ENCODE results near the gene MBD4. TPM values are rescaled to one million over a fixed set of nuclear protein-coding genes. Genes with fewer than 3 reads are reported as not detected.
A peak's percentile ranks its signal among the peaks of the same experiment; 100 is the strongest.
"Not testable (repeated sequence)": the region's sequence is repeated elsewhere in the genome, so short reads cannot be mapped to it uniquely, and the experiment has no call there.

Gene MBD4
- total RNA-seq, 1 experiment from 2014 or later = 40.1 TPM

DNA sequence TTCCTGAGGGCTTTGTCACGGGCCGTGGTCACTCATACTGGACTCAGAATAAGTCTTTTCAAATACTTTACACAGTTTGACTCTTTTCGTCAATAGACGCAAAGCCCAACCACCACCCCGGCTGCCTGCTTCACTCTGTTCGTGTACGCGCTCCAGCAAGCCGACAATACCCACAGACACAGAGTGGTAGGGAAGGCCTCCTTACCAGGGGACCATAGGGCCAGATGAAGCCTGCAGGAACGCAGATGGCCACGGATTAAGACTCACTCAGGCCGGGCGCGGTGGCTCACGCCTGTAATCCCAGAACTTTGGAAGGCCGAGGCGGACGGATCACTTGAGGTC is 41.0 kb downstream of the MBD4 start:
- H3K4me2 ChIP-seq (ENCODE audit: insufficient read depth, insufficient read length, low read length) = peak overlapping the region; percentile 72
- H3K4me1 ChIP-seq (ENCODE audit: insufficient read depth, low read length) = peaks cover 5% of the 10 kb centered on the region; the same call in 1 of the 2 replicates
- peaks cover 12% of the 10 kb centered on the region for H3K79me1 ChIP-seq (ENCODE audit: insufficient read depth, low read depth, low read length, poor library complexity, severe bottlenecking)
- no peak overlapping the region for H2BK5ac ChIP-seq (ENCODE audit: insufficient read length, low read length)
- H3K4me3 Mint-ChIP-seq = peak overlapping the region; percentile 97 to 99
- no peak overlapping the region for H3K56ac ChIP-seq (ENCODE audit: insufficient read length, low read depth, low read length)
- no peak overlapping the region for H2BK15ac ChIP-seq (ENCODE audit: low read depth, low read length)
- H3K18ac ChIP-seq (ENCODE audit: insufficient read length, low read depth, low read length) = no peak overlapping the region
- H2BK20ac ChIP-seq (ENCODE audit: low read depth, low read length, poor library complexity, severe bottlenecking) = no peak overlapping the region
- peaks cover 5% of the 10 kb centered on the region for H3K23me2 ChIP-seq (ENCODE audit: insufficient read length, low read depth, low read length, poor library complexity, severe bottlenecking)
- peak overlapping the region; percentile 96 to 99 (median 97); a peak in 6 of 7 replicates for H3K27ac Mint-ChIP-seq
- no peak overlapping the region for H4K91ac ChIP-seq (ENCODE audit: insufficient read length, low read depth, low read length)
- peaks cover 10 to 13% of the 10 kb centered on the region in 2 experiments for H3K4me1 Mint-ChIP-seq
- no peak overlapping the region for H3K23ac ChIP-seq (ENCODE audit: insufficient read length, low read depth, low read length)
- H2AK5ac ChIP-seq (ENCODE audit: insufficient read length, low read length) = no peak overlapping the region
- H3K27me3 ChIP-seq (ENCODE audit: insufficient read depth, low read length) = no peaks in the 10 kb centered on the region
- no peak overlapping the region for H2BK120ac ChIP-seq (ENCODE audit: low read depth, low read length, poor library complexity, severe bottlenecking)
- no peak overlapping the region for H2AFZ ChIP-seq (ENCODE audit: low read length)
- H3K4ac ChIP-seq (ENCODE audit: low read depth, low read length) = no peak overlapping the region
- H3K9ac ChIP-seq (ENCODE audit: extremely low read depth, insufficient read length, low read length) = peak overlapping the region; percentile 97
- no peak overlapping the region for H4K8ac ChIP-seq (replicated peaks; ENCODE audit: insufficient read length, low read depth, low read length)
- peaks cover 22% of the 10 kb centered on the region; the same call in 1 of the 2 replicates for H3K79me2 ChIP-seq (ENCODE audit: insufficient read depth, low read length)
- DNase-seq = no peak
- H4K20me1 ChIP-seq (ENCODE audit: control insufficient read depth, insufficient read depth, insufficient read length) = no peaks in the 10 kb centered on the region
- no peaks in the 10 kb centered on the region for H3K9me3 ChIP-seq (ENCODE audit: control insufficient read depth, low read depth, low read length)
- H2BK12ac ChIP-seq (ENCODE audit: insufficient read length, low read depth, low read length) = no peak overlapping the region
- H3K27ac ChIP-seq (ENCODE audit: insufficient read length, low read depth, low read length) = no peak overlapping the region
- H3K9me3 Mint-ChIP-seq = no peaks in the 10 kb centered on the region
- no CpG with 5 or more reads among the region's 18 CpGs for WGBS (ENCODE audit: extremely low coverage, insufficient read length, low lambda C conversion rate)
- peak overlapping the region; percentile 80 for H3K14ac ChIP-seq (ENCODE audit: insufficient read depth, low read length)
- TF ChIP-seq, protein P1, sequence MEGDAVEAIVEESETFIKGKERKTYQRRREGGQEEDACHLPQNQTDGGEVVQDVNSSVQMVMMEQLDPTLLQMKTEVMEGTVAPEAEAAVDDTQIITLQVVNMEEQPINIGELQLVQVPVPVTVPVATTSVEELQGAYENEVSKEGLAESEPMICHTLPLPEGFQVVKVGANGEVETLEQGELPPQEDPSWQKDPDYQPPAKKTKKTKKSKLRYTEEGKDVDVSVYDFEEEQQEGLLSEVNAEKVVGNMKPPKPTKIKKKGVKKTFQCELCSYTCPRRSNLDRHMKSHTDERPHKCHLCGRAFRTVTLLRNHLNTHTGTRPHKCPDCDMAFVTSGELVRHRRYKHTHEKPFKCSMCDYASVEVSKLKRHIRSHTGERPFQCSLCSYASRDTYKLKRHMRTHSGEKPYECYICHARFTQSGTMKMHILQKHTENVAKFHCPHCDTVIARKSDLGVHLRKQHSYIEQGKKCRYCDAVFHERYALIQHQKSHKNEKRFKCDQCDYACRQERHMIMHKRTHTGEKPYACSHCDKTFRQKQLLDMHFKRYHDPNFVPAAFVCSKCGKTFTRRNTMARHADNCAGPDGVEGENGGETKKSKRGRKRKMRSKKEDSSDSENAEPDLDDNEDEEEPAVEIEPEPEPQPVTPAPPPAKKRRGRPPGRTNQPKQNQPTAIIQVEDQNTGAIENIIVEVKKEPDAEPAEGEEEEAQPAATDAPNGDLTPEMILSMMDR (conservative IDR thresholded peaks at IDR 0.05) = no peak
- no peak overlapping the region for H3T11ph ChIP-seq (ENCODE audit: low read length)
- peaks cover 11 to 25% (median 22%) of the 10 kb centered on the region in 3 experiments; a peak in 6 of 7 replicates for H3K36me3 Mint-ChIP-seq (ENCODE audit: insufficient read depth in 1 of 3, low read depth in 3 of 3)
- H4K5ac ChIP-seq (ENCODE audit: insufficient read length, low read depth, low read length) = no peak overlapping the region
- H3K27me3 Mint-ChIP-seq (ENCODE audit: low read depth) = no peaks in the 10 kb centered on the region; the same call in 1 of the 2 replicates

GRCh38 chr3:129393760-129394564 is 45.8 kb downstream of the MBD4 start:
- WGBS (ENCODE audit: extremely low coverage, insufficient read length, low lambda C conversion rate) = no CpG with 5 or more reads among the region's 17 CpGs
- not testable (repeated sequence) for H2AFZ ChIP-seq (ENCODE audit: low read length); H3K27me3 Mint-ChIP-seq (ENCODE audit: low read depth); H4K20me1 ChIP-seq (ENCODE audit: control insufficient read depth, insufficient read depth, insufficient read length); H3K4me3 Mint-ChIP-seq; H3K4me1 ChIP-seq (ENCODE audit: insufficient read depth, low read length); H3K56ac ChIP-seq (ENCODE audit: insufficient read length, low read depth, low read length); H2BK120ac ChIP-seq (ENCODE audit: low read depth, low read length, poor library complexity, severe bottlenecking); H3K9me3 ChIP-seq (ENCODE audit: control insufficient read depth, low read depth, low read length); H2BK20ac ChIP-seq (ENCODE audit: low read depth, low read length, poor library complexity, severe bottlenecking); H3K4me2 ChIP-seq (ENCODE audit: insufficient read depth, insufficient read length, low read length); H3K27ac ChIP-seq (ENCODE audit: insufficient read length, low read depth, low read length); H3T11ph ChIP-seq (ENCODE audit: low read length); H3K4ac ChIP-seq (ENCODE audit: low read depth, low read length); H3K9me3 Mint-ChIP-seq; H3K23me2 ChIP-seq (ENCODE audit: insufficient read length, low read depth, low read length, poor library complexity, severe bottlenecking); H2BK5ac ChIP-seq (ENCODE audit: insufficient read length, low read length); H4K5ac ChIP-seq (ENCODE audit: insufficient read length, low read depth, low read length); H3K27ac Mint-ChIP-seq; H4K91ac ChIP-seq (ENCODE audit: insufficient read length, low read depth, low read length); H2BK15ac ChIP-seq (ENCODE audit: low read depth, low read length); H2AK5ac ChIP-seq (ENCODE audit: insufficient read length, low read length); H2BK12ac ChIP-seq (ENCODE audit: insufficient read length, low read depth, low read length); H3K23ac ChIP-seq (ENCODE audit: insufficient read length, low read depth, low read length); H3K27me3 ChIP-seq (ENCODE audit: insufficient read depth, low read length); H4K8ac ChIP-seq (replicated peaks; ENCODE audit: insufficient read length, low read depth, low read length); H3K14ac ChIP-seq (ENCODE audit: insufficient read depth, low read length); H3K9ac ChIP-seq (ENCODE audit: extremely low read depth, insufficient read length, low read length); DNase-seq; H3K18ac ChIP-seq (ENCODE audit: insufficient read length, low read depth, low read length)
- H3K79me1 ChIP-seq (ENCODE audit: insufficient read depth, low read depth, low read length, poor library complexity, severe bottlenecking) = peaks cover 12% of the 10 kb centered on the region
- H3K79me2 ChIP-seq (ENCODE audit: insufficient read depth, low read length) = peaks cover 22% of the 10 kb centered on the region; the same call in 1 of the 2 replicates
- Mint-ChIP-seq H3K4me1 (peaks cover 14 to 21% of the 10 kb centered on the region in 2 experiments), H3K36me3 (ENCODE audit: insufficient read depth in 1 of 3, low read depth in 3 of 3) (peaks cover 28 to 65% (median 59%) of the 10 kb centered on the region in 3 experiments; a peak in 6 of 7 replicates)

Data from H9 (cell line).